NOMO-1 treated with DMSO at 0.1 percent for 48 hours (cell line): ENCODE data around the gene FUOM.

Experiments
- DNase-seq: peaks from one replicate; lab custom pipeline; 2025; ENCODE audit not compliant: unreplicated experiment; lab: John Stamatoyannopoulos, UW

Gene FUOM

DNA sequence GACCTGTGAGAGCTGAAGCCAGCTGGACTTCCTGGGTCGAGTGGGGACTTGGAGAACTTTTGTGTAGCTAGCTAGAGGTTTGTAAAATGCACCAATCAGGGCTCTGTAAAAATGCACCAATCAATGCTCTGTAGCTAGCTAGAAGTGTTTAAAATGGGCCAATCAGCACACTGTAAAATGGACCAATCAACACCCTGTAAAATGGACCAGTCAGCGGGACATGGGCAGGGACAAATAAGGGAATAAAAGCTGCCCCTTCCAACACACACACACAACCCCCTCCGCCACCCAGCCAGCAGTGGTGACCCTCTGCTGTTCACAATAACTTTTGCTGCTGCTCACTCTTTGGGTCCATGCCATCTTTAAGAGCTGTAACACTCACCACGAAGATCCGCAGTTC is 42.0 kb downstream of the FUOM start:
- DNase-seq: no peak

GRCh38 chr10:133314911-133315310 is 42.9 kb downstream of the FUOM start:
- DNase-seq: no peak

GRCh38 chr10:133313192-133313591 is 44.6 kb downstream of the FUOM start:
- no peak for DNase-seq

DNA sequence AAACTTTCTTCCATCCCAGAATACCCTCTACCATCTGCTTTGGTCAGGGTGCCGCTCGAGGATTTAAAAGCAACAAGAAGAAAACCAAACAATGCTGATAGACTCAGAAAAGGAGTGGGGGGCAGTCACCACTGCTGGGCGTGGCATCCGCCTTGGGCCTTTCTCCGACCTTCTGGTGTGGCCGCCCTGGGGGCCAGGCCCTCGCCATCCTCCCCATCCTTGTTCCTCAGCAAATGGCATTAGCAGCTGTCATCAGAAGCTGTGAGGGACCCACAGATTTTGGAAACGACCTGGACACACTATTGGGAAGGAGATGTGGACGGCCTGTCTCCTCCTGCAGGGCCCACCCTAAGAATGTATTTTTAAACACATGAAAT is 45.1 kb downstream of the FUOM start:
- no peak for DNase-seq

GRCh38 chr10:133312016-133312768 is 45.6 kb downstream of the FUOM start:
- no peak for DNase-seq

- DNase-seq: no peak
Measured at GRCh38 chr10:133311570-133311969, 46.2 kb downstream of the FUOM start.

DNA sequence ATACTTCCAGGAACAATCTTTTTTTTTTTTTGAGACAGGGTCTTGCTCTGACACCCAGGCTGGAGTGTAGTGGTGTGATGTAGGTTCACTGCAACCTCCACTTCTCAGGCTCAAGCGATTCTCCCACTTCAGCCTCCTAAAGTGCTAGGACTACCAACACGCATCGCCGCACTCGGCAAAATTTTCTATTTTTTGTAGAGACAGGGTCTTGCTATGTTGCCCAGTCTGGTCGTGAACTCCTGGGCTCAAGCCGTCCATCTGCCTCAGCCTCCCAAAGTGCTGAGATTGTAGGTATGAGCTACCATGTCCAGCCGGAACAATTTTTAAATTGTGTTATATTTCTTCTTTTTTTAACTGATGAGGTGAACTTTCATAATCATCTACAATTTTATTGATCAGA is 47.0 kb downstream of the FUOM start:
- no peak for DNase-seq

GRCh38 chr10:133310399-133310755 is 47.4 kb downstream of the FUOM start:
- DNase-seq: no peak

DNA sequence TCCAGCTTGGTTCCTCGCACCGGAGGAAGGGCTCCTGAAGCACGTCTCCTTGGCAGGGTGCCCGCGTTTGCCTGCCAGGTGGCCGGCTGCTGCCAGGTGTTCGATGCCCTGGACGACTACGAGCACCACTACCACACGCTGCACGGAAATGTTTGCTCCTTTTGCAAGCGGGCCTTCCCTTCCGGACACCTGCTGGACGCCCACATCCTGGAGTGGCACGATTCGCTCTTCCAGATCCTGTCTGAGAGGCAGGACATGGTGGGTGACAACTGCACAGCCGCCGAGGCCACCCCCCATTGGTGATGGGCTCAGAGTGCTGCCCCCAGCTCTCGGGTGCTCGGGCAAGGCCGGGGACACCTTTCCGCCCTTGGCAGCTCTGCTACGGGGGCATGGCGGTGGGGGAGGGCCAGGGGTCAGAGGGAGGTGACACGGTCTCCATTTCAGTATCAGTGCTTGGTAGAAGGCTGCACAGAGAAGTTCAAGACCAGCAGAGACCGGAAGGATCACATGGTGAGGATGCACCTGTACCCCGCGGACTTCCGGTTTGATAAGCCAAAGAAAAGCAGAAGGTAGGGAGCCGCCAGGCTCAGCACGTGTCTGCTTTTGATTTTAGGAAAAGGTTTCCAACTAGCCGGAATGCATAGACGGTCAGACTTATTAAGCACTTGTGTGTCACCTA is 48.0 kb downstream of the FUOM start:
- DNase-seq: no peak

DNA sequence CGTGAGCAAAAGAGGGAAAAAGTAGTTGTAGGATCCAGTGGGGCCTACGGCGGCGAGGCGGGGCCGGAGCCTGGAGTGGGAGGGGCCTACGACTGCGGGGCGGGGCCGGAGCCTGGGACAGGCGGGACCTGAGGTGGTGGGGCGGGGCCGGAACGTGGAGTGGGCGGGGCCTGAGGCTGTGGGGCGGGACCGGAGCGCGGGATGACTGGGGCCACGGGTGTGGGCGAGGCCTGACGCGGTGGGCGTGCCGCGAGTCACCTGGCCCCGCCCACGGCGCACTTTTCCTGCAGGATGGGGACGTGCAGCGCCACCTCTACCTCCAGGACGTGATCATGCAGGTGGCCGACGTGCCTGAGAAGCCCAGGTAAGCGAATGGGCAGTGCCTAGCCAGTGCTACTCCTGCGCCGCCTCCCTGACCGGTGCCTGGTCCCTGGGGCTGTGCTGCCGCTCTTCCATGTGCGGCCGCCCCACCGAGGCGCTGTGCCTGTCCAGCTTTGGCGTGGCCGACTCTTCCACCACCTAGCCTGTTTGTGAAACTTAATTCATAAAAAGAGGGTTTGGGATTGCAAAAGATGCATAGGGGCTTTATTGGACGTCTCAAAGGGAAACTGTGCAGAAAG is 48.6 kb downstream of the FUOM start:
- peak; percentile 62 for DNase-seq

DNA sequence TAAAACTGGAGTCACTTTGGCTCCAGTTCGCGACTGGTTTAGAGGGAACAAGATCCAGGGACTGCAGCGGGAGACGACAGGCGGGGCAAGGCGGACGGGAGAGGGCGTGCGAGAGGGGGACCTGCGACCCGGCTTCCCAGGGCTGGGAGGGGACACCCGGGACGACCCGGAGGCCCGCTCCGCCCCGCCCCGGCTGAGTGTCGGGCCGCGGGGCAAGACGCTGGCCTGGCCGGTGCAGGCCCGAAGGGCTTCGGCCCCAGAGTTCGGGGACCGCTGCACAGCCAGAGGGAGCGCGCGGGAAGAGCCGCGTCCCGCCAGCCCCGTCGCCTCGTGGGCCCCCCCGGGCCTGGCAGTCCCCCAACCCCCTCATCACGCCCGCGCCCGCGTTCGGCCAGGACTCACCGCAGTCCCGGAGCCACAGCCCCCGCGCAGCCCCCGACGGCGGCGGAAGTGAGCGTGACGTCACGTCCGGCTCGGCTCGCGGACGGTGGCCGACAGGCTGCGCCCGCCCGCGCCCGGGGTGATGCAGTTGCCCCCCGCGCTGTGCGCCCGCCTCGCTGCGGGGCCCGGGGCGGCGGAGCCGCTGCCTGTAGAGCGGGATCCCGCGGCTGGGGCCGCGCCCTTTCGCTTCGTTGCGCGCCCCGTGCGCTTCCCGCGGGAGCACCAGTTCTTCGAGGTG is 49.3 kb downstream of the FUOM start, which contains the start of the genes TUBGCP2 and ZNF511:
Gene TUBGCP2, minus strand, starts transcription at position 452 of the 679 bp plus-strand sequence. CDS start 5,931 bp downstream, outside the sequence.
Gene ZNF511, plus strand, starts transcription at position 494 of the 679 bp plus-strand sequence. Its CDS starts 30 bp downstream, at position 524.
- DNase-seq: peak; percentile 62

- DNase-seq: peak; percentile 53
Measured at GRCh38 chr10:133307776-133308420, 49.9 kb downstream of the FUOM start.

DNA sequence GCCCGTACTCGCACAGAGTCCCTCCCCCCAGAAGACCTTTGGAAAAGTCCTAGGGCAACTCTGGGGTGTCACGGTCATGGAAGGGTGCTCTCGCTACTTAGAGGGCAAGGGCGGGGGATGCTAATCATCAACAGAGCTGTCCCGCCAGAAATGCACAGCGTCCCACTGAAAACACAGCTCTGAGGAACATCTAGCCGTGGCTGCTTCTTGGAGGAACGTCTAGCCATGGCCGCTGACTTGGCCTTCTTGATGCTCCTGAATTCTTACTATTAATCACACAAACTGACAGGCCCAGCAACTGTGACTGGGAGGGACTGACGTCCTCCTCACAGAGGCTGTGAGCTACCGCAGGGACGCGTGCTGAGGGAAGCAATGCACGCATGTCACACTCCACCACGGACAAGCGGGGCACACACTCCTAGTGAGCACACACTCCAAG is 50.9 kb downstream of the FUOM start:
- DNase-seq: no peak

- DNase-seq: no peak
Measured at GRCh38 chr10:133306097-133306476, 51.7 kb downstream of the FUOM start.
